ENCODE results near the gene HBG2. TPM values are rescaled to one million over a fixed set of nuclear protein-coding genes. Genes with fewer than 3 reads are reported as not detected.

Gene HBG2
- total and polyA plus RNA-seq, 2 experiments from 2014 or later, result not detected

DNA sequence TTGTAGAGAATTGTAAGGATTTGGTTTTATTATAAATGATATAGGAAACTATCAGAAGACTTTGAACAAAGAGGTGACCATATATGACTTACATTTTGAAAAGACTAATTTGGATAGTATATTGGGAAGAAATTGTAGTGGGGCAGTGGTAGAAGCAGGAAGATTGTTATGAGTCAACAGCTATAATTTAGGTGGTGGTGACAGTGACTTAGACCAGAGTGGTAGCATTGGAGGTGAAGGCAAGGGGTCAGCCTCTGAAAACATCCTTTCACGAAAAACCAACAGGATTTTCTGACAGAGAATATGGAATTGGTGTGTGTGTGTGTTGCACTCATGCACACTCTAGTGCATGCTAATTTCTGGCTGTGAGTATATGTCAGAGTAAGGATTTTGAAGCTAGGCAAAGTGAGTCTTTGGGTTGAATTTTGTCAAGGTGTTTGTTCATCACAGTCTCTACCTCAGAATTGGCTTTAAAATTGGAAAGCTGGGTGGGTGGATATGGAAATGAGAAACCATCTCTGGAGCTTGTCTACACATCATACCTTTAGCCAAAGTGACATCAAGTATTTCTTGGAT lies 23.3 kb upstream of the HBG2 start (continued):
- TF ChIP-seq ZNF462 (CRISPR knock-in tag; IDR thresholded peaks at IDR 0.05) (no peak), CREB1 (CRISPR knock-in tag; IDR thresholded peaks at IDR 0.05; ENCODE audit: low read depth) (no peak), EZH2 (IDR thresholded peaks at IDR 0.05; ENCODE audit: low read depth, unreplicated experiment) (no peak), ZNF331 (CRISPR knock-in tag; IDR thresholded peaks at IDR 0.05; ENCODE audit: low read depth) (no peak), EZH2phosphoT487 (IDR thresholded peaks at IDR 0.05; ENCODE audit: unreplicated experiment) (no peak), NANOG (IDR thresholded peaks at IDR 0.05; ENCODE audit: borderline replicate concordance) (no peak)
- TF ChIP-seq, protein P1, sequence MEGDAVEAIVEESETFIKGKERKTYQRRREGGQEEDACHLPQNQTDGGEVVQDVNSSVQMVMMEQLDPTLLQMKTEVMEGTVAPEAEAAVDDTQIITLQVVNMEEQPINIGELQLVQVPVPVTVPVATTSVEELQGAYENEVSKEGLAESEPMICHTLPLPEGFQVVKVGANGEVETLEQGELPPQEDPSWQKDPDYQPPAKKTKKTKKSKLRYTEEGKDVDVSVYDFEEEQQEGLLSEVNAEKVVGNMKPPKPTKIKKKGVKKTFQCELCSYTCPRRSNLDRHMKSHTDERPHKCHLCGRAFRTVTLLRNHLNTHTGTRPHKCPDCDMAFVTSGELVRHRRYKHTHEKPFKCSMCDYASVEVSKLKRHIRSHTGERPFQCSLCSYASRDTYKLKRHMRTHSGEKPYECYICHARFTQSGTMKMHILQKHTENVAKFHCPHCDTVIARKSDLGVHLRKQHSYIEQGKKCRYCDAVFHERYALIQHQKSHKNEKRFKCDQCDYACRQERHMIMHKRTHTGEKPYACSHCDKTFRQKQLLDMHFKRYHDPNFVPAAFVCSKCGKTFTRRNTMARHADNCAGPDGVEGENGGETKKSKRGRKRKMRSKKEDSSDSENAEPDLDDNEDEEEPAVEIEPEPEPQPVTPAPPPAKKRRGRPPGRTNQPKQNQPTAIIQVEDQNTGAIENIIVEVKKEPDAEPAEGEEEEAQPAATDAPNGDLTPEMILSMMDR (conservative IDR thresholded peaks at IDR 0.05; ENCODE audit: low read depth in 2 of 2), result no peak

GRCh38 chr11:5276697-5277096 lies 22.1 kb upstream of the HBG2 start:
- Histone ChIP-seq H3K4me2 (no peak overlapping the region), H3K36me3 (ENCODE audit: insufficient read depth) (no peaks in the 10 kb centered on the region), H3K4me1 (ENCODE audit: insufficient read depth) (no peaks in the 10 kb centered on the region), H3K27ac (ENCODE audit: low read depth) (no peak overlapping the region), H4K20me1 (replicated peaks; ENCODE audit: insufficient read depth) (no peaks in the 10 kb centered on the region), H3K9me2 (ENCODE audit: insufficient read depth) (no peaks in the 10 kb centered on the region), H3K27me3 (ENCODE audit: insufficient read depth) (no peaks in the 10 kb centered on the region), H2AFZ (no peak overlapping the region), H3K4me3 (no peak overlapping the region), H3K79me2 (replicated peaks; ENCODE audit: insufficient read depth) (no peaks in the 10 kb centered on the region), H3F3A (replicated peaks; ENCODE audit: low read depth) (no peaks in the 10 kb centered on the region)
- no peak overlapping the region for H3K4me3 Mint-ChIP-seq
- no peaks in the 10 kb centered on the region for H3K36me3 Mint-ChIP-seq (ENCODE audit: low read depth)
- no peak overlapping the region for H3K27ac Mint-ChIP-seq
- H3K9me3 Mint-ChIP-seq, result no peaks in the 10 kb centered on the region
- no peak for ATAC-seq
- H3K4me1 Mint-ChIP-seq, result peaks cover 10% of the 10 kb centered on the region
- H3K27me3 Mint-ChIP-seq (ENCODE audit: insufficient read depth, low read depth, poor library complexity), result peaks cover 1% of the 10 kb centered on the region
- no peak for DNase-seq (ENCODE audit: low spot score)
- TF ChIP-seq CREB1 (CRISPR knock-in tag; IDR thresholded peaks at IDR 0.05; ENCODE audit: low read depth) (no peak), REST (IDR thresholded peaks at IDR 0.05; ENCODE audit: unreplicated experiment) (no peak), NANOG (IDR thresholded peaks at IDR 0.05; ENCODE audit: borderline replicate concordance) (no peak), EZH2 (IDR thresholded peaks at IDR 0.05; ENCODE audit: low read depth, unreplicated experiment) (no peak), POLR2AphosphoS5 (IDR thresholded peaks at IDR 0.05; ENCODE audit: low read depth) (no peak), JUNB (IDR thresholded peaks at IDR 0.05; ENCODE audit: unreplicated experiment) (no peak), ZNF331 (CRISPR knock-in tag; IDR thresholded peaks at IDR 0.05; ENCODE audit: low read depth) (no peak)
- TF ChIP-seq, protein P1 (conservative IDR thresholded peaks at IDR 0.05; ENCODE audit: low read depth in 2 of 2), result no peak

Data from GM23338 (cell line).